ENCODE measurements around the gene MUSK.
"Not testable (repeated sequence)": the region's sequence is repeated elsewhere in the genome, so short reads cannot be mapped to it uniquely, and the experiment has no call there.

MUSK gene

DNA sequence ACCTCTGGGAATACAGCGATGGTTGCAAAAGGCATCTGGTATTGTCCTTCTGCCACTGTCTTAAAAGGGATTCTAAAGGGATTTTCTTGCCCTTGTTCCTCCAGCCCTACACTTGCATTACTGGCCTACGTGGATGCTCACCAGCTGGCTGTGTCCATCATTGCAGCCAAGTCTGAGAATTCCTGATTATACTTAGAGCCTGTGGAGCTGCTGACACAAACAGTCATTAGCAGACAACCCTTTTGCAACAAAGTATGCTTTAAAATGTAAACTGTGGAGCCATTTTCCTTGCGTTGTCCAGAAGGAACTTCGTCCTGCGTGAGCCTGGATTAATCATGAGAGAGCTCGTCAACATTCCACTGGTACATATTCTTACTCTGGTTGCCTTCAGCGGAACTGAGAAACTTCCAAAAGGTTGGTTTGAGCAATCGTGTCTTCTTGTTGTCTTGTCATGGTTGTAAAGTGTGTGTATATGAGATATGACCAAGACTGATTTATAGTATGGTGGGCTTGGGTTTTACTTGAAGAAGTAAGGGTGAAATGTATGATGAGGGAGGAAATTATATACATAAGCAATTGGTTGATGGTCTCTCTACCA, at the start of gene MUSK:
MUSK (plus strand) TSS at position 222 of the 598 bp plus-strand sequence; CDS start at position 336, 114 bp downstream.
- DNase-seq, result no peak

DNA sequence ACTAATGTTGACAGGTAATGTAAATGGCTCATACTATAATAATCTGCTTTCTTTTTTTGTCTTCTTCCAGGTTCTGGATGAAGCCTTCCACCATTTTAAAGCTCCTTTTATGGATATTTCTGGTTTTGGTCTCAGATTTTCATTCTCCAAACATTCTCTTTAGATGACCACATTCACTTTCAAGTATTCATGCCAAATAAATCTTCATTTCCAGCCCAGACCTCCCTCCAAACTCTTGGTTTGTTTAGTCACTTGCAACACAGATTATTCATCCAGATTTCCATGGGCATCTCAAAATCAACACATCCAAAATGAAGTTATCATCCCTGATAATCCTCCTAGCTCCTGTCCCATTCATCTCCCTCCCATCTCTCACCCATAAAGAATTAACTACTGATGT, 48.8 kb upstream of the MUSK start:
- DNase-seq, result no peak

DNA sequence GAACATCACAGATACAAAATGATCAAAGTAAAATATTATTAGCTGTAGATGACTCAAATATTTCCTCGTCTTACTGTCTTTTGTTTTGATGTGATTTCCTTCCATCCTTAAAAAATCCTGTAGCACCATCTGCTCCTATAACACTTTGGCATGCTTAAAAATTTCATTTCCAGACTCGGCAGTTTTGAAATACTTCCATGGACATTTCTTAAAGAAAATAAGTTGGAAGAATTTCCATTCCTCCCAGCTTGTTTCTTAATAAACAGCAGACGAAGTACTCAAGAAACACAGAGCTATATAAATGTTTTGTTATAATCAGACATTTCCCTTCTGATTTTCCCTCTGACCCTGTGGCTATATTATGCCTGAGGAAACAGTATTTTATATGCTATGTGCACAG, 47.9 kb upstream of the MUSK start:
- DNase-seq, result no peak

DNA sequence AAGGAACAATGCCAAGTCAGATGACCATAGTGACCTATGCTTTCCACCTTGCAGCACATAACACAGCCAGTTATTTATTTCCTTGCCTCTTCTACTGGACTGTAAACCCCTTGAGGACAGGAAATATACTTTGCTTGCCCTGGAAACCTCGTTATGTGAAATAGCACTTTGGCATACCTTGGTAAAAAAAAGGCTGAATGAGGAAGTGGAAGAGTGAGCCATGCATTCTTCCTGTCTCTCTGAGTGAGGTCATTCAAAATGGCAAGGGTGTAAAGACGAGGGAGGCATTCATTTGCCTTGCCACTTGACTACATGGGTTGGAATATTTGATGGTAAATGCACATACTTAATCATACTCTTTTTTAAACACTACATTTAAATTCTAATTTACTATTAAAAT, 46.2 kb upstream of the MUSK start:
- DNase-seq, result no peak

DNA sequence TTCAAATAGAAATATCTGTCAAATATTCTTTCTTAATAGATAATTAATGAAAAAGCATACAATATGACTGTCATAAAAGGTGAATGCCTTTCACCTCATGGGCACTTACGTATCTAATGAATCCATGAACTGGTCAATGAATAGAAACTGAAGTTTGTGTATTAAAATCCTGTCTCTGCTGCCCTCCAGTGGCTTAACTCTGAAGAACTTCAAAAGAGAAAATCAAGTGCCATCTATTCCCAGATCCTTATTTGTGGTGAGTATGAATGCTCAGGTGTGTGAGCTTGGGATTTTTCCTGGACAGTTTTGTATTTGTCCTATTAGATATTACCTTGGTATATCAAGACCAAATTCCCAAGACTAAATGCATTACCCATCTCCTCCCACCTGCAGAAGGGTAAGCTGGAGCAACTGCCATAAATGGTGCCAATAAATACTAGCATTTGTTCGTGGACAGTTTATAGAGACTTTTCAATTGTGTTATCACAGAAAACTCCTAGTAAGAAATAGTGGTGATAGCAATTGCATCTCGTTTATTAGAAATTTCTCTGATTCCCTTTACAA, 45.0 kb upstream of the MUSK start:
- DNase-seq, result no peak

DNA sequence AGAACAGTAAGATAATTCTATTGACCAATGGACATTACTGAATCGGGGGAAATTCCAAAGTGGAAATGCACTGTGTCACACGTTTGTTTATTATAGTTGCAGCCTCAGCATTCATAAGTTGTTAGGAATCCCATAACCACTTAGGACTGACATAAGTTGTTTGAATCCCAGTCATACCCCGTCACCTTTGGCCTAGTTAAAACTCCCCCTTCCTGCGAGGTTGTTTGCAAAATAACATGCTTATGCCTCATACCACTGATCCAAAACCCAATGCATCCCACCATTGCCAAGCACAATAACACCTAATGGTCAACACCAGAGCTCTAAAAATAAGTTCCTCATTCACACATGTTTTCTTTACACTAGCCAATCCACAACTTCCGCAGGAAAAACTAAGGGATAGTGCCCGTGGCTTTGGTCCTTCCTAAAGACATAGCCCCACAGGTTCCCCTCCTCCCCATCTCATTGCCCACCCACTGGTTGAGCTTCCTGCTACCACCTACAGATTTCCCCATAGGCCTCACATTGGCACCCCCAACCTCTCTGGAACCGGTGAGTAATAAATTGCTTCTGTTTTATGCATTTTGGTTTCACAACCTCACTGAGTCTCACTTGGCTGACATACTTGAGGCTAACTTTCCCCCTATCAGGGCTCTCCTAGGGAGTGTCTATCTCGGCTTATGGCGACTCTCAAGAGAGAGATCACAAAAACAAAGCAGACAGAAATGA, 42.3 kb upstream of the MUSK start:
- no peak for DNase-seq

DNA sequence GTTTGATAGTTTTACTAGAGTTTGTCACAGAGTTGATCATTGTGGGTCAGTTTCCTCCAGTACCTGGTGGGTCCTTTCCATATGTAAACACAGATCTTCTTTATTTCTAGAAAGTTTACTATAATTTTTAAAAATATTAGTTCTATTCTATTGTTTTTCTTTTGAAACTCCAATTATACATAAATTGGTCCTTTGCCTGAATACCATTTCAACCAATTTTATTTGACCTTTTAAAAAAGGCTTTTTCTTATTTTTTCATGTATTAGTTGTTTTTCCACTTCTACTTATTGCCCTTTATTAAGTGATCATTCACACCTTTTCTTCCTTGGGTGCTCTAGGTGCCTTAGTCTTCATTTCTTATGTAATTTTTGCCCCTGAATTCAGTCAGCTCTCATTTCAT, 33.0 kb upstream of the MUSK start:
- no peak for DNase-seq

DNA sequence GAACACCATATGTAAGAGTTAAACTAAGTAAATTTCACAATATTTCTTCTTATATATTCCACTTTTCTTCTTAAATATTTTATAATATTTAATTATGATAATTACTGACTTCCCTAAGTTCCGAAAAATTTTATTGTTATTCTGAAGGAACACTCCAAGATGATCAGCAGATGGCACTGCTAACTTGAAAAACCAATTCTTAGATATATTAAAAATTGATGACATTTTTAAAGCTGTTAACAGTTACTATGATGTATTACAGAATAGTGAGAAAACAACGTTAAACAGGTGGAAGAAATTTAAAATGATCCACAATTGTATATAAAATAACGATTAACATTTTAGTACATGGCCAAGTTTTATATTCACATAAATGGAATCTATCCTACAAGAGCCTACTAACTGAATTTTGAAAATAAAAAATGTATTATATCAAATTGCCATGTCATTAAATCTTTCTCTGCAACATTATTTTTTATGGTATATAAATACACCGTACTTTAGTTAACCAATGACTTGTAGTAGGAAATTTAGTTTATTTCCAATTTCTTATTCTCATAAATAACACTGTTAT, 30.1 kb upstream of the MUSK start:
- no peak for DNase-seq

DNA sequence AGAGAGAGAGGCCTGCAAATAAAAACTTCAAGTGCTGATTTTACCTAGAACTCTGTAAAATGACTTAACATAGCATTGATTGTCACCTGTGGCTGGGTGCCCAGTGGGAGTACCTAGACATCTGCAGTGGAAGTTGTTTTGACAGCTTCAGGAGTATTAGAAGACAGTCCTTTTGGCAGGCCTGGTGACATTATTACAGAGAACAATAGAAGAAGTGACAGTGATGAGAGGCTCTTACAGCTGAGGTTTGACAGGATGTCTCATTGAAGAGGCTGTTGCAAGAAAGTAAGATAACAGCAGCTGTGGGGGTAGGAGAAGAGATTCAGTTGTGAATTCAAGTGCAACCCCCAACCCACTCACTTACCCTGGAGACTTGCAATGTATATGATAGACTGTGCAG, 27.9 kb upstream of the MUSK start:
- DNase-seq, result no peak

DNA sequence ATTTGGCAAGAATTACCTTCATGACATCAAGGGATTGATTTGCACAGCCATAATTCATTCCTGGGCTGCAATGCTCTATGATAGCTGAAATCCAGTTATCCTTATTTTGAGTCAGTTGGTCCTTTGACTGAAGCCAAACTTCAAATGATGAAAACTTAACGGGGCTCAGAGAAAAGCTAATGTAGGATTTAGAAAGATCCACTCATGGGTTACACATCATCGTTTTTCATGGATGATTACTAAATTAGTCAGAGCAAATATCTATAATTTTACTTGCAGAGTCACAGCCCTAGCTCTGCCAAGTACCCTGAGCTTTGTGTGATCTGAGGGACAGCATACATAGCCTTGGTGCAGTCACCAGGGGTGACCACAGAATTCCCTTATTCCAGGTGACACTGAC, 27.3 kb upstream of the MUSK start:
- no peak for DNase-seq

DNA sequence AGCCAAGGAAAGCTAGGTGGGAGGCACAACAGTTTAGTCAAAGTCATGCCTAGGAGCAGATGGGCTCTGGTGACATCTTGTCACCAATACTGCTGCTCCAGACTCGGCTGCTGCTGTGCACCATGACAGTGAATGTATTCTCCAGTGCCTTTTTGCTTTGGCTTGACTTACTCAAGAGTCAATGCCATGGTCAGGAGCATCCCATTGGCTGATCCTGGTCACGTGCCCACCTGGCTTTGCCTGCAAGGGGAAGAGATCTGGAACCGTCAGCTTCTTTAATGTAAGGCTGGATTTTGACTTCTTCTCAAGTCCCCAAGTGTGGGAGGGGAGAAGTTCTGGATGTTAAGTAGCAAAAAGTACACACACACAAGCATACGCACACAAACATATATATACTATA, 19.9 kb upstream of the MUSK start:
- no peak for DNase-seq

DNA sequence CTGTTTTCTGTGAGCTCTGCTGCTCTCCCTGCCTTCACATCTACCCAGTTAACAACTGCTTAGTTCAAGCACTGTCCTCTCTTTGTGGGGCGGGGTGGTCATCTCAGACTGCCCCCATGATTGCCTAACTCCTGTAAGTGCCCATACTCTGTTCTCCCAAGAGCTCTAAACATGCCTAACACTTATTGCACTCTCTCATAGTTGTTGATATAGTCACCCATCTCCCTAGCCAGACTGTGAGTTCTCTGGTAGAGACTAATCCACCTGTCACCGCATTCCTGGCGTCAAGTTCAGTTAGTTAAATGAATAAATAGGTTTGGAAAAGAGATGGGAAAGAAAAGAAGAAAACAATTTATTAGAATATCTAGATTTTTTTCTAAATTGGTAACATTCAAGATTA, 18.3 kb upstream of the MUSK start:
- DNase-seq, result no peak

DNA sequence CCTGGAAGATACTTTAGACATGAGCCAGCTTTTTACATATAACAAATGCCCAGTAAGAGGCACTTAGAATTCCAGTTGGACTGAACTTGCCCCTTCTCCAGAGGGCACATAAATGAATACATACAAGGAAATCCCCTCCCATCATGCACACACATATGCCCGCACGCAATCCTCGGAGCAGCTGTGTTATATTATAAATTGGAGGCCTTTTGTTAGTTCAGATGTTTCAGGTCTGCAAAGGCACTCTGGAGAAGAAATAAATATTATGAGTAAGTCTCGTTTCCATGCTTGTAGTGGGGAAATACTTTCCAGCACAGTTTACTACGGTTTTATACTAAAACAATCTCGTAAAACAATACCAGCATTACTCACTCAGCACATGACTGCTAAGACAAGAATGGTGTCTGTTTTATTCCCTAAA, 17.6 kb upstream of the MUSK start:
- no peak for DNase-seq

DNA sequence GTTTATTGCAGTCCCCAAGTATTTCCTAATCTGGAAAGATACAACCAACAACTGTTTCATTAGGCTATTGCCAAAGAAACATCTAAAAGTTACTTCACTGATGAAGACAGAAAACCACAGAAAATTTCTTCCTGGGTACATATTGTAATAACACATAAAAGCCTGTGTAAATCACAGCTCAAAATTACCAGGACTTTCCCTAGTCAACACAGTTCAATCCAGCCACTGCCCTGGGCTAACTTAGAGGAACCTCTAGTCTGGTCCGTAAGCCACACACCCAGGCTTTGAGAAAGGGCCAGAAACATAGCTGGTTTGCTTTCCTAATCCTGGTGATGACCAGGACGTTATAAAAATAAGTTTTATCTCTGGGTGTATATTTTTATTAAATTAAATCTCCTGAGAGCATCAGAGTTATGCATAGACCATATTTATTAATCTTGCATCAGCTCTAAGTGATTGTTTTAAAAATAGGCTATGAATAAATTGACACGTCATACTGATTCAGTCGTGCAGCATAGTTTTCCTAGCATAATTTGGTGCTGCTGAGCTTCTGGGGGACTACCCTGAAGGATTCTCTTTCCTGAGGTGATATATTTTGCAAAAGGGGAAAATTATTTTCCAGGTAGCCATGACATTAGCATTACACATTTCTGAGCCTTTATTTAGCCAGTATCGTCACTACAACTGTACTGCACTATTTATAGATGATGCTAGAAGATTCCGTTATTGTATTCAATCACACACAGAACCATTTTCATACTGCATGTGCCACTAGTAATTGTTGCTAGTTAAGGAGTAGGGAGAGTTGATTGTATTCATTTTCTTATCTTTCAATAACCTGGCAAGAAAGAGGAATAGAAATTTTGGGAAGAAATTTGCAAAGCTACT, 12.6 kb upstream of the MUSK start:
- DNase-seq, result no peak

DNA sequence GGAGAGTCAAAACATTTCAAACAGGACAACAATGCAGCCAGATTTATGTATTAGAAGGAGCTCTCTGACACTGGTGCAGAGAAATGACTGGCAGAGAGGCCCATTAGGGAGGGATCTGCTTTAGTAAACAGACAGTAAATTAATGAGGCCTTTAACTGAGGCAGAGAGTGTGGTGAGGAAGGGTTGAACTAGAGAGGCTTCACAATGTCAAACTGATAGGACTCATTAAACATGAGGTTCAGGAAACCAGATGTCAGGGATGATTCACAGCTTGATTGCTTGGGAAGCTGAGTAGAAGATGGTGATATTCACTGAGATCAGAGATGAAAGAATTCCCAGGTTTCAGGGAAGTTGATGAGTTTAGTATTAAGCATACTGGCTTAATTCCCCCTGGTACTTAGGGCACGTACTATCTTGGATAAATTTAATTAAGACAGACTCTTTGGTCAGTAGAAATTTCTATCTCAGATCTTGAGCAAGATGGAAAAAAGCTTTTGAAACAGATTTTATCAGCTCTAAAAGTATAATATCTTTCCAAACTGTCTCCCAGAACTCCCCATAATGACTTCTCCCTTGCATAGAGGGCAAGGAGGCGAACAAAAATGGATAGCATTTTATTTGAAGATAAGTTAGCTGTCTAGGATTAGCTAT, 8.6 kb upstream of the MUSK start:
- no peak for DNase-seq

DNA sequence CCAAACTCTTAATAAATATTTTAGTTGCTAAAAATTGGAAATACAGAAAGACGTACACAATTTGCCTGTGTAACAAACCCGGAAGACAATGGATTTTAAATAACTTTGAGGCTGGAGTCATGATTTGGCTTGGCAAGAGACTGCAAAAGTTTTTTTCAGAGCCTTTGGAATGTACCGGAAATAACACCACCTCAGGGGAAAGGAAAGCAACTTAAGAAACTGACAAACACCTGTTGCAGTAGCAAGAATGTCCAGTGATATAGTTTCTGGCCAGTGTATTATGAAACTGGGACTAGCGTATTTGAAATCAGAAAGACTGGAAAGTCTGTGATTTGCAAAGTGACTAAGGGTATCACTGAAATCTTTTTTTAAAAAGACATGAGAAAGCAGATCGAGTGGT, 842 bp downstream of the MUSK start:
- no peak for DNase-seq

DNA sequence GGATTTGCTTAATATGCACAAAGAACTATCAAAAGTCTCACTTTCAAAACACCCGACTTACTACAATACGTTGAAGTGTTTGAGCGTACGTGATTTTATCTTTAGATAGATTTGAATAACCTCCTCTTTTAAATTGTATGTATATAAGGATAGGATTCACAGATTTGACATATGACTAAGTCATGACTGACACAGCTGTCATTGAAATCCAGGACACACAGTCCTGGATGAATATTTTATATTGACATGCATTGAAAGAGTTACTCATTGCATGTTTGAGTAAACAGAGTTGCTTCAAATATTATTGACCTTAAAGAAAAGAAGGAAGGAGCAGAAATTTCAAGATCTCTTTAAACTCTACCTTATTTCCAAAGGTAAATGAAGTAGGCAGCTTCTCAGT, 3.3 kb downstream of the MUSK start:
- DNase-seq, result no peak

DNA sequence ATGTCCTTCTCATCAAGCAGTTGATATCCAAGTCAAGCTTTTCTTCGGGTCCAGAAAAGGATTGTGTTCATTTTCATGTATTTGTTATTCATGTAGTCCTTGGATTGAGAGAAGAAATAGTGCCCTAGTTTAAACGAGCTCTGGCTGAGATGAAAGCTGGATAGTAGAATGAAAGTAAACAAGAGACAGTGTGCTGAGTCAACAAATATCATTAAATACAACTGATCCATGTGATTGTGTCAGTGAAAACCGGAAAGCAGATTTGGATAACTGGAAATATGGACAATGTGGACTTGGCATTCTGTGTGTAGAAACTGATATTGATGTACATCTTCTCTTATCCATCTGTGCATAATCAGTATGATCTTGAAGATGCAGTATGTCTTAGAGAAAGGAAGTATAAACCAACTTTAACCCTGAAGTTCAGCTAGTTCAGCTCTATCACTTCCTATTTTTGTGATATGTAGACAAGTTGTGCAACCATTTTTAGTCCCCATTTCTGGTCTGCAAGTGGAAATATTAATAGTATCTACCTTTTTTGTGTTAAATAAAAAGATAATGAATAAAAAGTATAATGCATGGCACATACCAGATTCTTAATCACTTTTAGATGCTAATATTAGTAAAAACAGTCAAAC, 4.4 kb downstream of the MUSK start:
- DNase-seq, result no peak

DNA sequence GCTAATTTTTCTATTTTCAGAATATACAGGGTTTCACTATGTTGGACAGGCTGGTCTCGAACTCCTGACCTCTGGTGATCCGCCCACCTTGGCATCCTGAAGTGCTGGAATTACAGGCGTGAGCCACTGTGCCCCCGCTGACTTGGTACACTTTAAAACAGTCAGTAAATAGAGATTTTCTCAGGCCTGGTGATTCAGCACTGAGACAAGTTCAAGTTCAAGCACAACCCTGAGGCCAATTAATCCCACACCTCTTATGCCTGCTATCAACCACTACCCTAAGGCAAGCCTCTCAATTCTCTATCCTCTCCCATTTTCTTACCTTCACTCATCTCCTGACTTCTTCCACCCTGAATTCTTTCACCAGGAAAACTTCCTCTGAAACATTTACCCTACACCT, 18.9 kb downstream of the MUSK start:
- DNase-seq, result no peak

DNA sequence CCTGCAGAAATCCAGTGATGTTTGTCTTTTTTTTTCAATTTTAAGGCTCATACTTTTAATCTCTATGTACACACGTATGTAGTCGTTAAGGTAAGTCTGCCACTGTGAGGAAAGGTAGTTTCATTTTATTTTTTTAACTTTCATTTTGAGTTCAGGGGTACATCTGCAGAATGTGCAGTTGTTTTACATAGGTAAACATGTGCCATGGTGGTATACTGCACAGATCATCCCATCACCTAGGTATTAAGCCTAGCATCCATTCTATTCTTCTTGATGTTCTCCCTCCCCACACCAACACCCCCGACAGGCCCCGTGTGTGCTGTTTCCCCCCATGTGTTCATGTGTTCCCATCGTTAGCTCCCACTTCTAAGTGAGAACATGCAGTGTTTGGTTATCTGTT, 19.7 kb downstream of the MUSK start:
- DNase-seq, result no peak

DNA sequence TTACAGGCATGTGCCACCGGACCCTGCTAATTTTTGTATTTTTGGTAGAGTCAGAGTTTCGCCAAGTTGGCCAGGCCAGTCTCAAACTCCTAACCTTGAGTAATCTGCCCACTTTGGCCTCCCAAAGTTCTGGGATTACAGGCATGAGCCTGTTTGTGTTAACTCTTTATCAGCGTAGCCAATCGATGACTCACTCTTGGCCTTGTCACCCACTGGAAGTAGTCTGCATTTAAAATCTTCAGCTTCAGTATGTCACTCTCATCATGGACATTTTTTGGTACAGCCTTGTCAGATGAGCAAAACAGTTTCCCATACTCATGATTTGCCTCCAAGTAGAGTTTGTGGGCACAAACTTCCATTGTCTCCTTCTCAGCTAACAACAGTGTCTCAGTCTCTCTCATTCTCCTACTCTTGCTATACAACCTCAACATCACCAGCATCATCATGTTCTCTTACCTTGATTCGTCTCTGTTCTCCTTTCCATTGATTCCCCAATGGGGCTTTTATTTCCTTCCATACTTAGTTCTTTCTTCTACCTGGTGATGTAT, 22.5 kb downstream of the MUSK start:
- no peak for DNase-seq

DNA sequence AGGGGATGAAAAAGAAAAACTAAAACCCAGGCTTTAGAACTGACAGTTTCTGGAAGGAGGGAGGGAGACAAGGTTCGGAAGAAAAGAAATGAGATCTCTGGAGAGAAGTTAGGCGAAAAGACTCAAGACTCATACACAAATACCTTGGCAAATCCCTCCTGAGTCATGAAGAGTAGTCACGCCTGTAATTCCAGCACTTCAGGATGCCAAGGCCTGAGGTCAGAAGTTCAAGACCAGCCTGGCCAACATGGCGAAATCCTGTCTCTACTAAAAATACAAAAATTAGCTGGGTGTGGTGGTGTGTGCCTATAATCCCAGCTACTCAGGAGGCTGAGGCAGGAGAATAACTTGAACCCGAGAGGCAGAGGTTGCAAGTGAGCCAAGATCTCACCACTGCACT, 27.3 kb downstream of the MUSK start:
- DNase-seq, result not testable (repeated sequence)
